ENCODE data around the gene LNX2.

The LNX2 gene

GRCh38 chr13:27607125-27607524, 13.2 kb downstream of the LNX2 start:
- Histone ChIP-seq H3K9ac (ENCODE audit: low read length) (no peak overlapping the region), H3K27ac (ENCODE audit: low read depth, low read length) (0 out of 2 replicates have a peak overlapping the region, but pooled peaks have one; percentile 9), H3K4me1 (ENCODE audit: control insufficient read depth, insufficient read depth, low read length) (peaks cover 10% of the 10 kb centered on the region), H3K36me3 (ENCODE audit: control insufficient read depth, insufficient read depth, low read length) (no peaks in the 10 kb centered on the region), H3K27me3 (ENCODE audit: control insufficient read depth, insufficient read depth, low read length) (no peaks in the 10 kb centered on the region), H3K9me3 (ENCODE audit: control insufficient read depth, insufficient read depth, low read depth, low read length) (no peaks in the 10 kb centered on the region), H3K4me3 (ENCODE audit: low read depth, low read length) (no peak overlapping the region)

GRCh38 chr13:27605610-27606200, 14.6 kb downstream of the LNX2 start:
- H3K4me3 ChIP-seq (ENCODE audit: low read depth, low read length) = no peak overlapping the region
- no peak overlapping the region for H3K27ac ChIP-seq (ENCODE audit: low read depth, low read length)

DNA sequence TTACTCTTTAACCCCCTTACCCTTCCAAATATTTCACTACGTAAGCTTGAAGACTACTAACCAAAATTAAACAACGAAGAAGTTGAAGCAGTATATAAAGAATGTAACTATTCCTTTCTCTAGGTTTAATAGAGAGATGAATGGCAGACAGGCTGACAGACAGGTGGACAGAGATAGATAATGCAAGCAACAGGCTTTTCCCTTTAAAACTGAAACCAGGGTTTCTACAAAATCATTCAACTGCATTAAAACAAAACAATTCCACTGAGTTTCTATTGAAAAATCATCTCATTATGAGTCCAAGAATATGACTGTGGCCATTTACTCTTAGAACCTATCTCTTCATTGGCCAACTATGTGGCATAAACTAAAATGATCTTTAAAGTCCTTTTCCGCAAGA, 15.2 kb downstream of the LNX2 start:
- H3K9me3 ChIP-seq (ENCODE audit: control insufficient read depth, insufficient read depth, low read depth, low read length) = no peaks in the 10 kb centered on the region
- no peak overlapping the region for H3K27ac ChIP-seq (ENCODE audit: low read depth, low read length)
- peaks cover 22% of the 10 kb centered on the region for H3K4me1 ChIP-seq (ENCODE audit: control insufficient read depth, insufficient read depth, low read length)
- no peaks in the 10 kb centered on the region for H3K27me3 ChIP-seq (ENCODE audit: control insufficient read depth, insufficient read depth, low read length)
- H3K4me3 ChIP-seq (ENCODE audit: low read depth, low read length) = no peak overlapping the region
- no peaks in the 10 kb centered on the region for H3K36me3 ChIP-seq (ENCODE audit: control insufficient read depth, insufficient read depth, low read length)
- H3K9ac ChIP-seq (ENCODE audit: low read length) = no peak overlapping the region

More at GRCh38 chr13:27605610-27606200, 14.6 kb downstream of the LNX2 start:
- Histone ChIP-seq H3K36me3 (ENCODE audit: control insufficient read depth, insufficient read depth, low read length) (no peaks in the 10 kb centered on the region), H3K9me3 (ENCODE audit: control insufficient read depth, insufficient read depth, low read depth, low read length) (no peaks in the 10 kb centered on the region), H3K4me1 (ENCODE audit: control insufficient read depth, insufficient read depth, low read length) (peaks cover 16% of the 10 kb centered on the region), H3K9ac (ENCODE audit: low read length) (no peak overlapping the region), H3K27me3 (ENCODE audit: control insufficient read depth, insufficient read depth, low read length) (no peaks in the 10 kb centered on the region)

GRCh38 chr13:27601803-27602202, 18.5 kb downstream of the LNX2 start:
- no peak overlapping the region for H3K27ac ChIP-seq (ENCODE audit: low read depth, low read length)
- no peaks in the 10 kb centered on the region for H3K36me3 ChIP-seq (ENCODE audit: control insufficient read depth, insufficient read depth, low read length)
- H3K9me3 ChIP-seq (ENCODE audit: control insufficient read depth, insufficient read depth, low read depth, low read length) = no peaks in the 10 kb centered on the region
- no peaks in the 10 kb centered on the region for H3K27me3 ChIP-seq (ENCODE audit: control insufficient read depth, insufficient read depth, low read length)
- peaks cover 27% of the 10 kb centered on the region for H3K4me1 ChIP-seq (ENCODE audit: control insufficient read depth, insufficient read depth, low read length)
- H3K9ac ChIP-seq (ENCODE audit: low read length) = no peak overlapping the region
- H3K4me3 ChIP-seq (ENCODE audit: low read depth, low read length) = no peak overlapping the region

DNA sequence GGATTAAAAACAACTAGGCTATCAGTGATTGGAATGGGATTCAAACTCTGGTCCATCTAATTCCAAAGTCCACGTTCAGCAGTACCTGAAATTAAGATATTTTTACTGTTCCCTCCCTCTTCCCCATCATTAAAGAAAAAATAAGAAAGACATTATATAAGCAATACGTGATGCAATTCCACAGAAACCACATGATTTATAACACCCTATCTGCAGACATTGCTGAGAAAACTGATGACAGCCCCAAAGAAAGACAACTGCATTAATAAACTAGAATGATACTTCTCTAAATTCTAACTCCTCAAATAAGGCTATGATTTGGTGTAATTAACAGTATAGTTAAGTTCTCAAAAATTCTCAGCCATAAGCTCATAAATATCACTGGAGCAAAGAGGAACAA, 19.1 kb downstream of the LNX2 start:
- no peaks in the 10 kb centered on the region for H3K36me3 ChIP-seq (ENCODE audit: control insufficient read depth, insufficient read depth, low read length)
- H3K27me3 ChIP-seq (ENCODE audit: control insufficient read depth, insufficient read depth, low read length) = no peaks in the 10 kb centered on the region
- no peak overlapping the region for H3K9ac ChIP-seq (ENCODE audit: low read length)
- H3K4me3 ChIP-seq (ENCODE audit: low read depth, low read length) = no peak overlapping the region
- peaks cover 30% of the 10 kb centered on the region for H3K4me1 ChIP-seq (ENCODE audit: control insufficient read depth, insufficient read depth, low read length)
- no peaks in the 10 kb centered on the region for H3K9me3 ChIP-seq (ENCODE audit: control insufficient read depth, insufficient read depth, low read depth, low read length)
- H3K27ac ChIP-seq (ENCODE audit: low read depth, low read length) = no peak overlapping the region

DNA sequence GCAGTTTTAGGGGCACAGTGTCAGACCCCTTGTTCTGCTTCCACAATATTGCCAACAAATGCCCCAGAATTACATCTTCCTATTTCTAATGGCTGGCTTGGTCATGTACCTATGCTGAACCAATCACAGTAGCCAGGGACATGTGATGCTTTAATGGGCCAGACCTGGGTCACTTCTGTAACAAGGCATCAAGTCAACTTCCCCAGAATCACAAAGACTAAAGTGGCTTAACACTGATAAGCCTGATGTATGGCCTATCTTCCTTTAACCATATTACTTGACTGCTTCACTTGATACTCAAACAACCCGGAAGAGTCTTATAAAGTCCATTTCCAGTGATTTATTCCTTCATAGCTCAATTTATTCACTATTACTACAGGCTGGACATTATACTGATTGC, 19.6 kb downstream of the LNX2 start:
- Histone ChIP-seq H3K27me3 (ENCODE audit: control insufficient read depth, insufficient read depth, low read length) (no peaks in the 10 kb centered on the region), H3K27ac (ENCODE audit: low read depth, low read length) (no peak overlapping the region), H3K9ac (ENCODE audit: low read length) (no peak overlapping the region), H3K4me3 (ENCODE audit: low read depth, low read length) (no peak overlapping the region), H3K36me3 (ENCODE audit: control insufficient read depth, insufficient read depth, low read length) (no peaks in the 10 kb centered on the region), H3K4me1 (ENCODE audit: control insufficient read depth, insufficient read depth, low read length) (peaks cover 30% of the 10 kb centered on the region), H3K9me3 (ENCODE audit: control insufficient read depth, insufficient read depth, low read depth, low read length) (no peaks in the 10 kb centered on the region)

GRCh38 chr13:27599845-27600553, 20.3 kb downstream of the LNX2 start:
- H3K36me3 ChIP-seq (ENCODE audit: control insufficient read depth, insufficient read depth, low read length) = no peaks in the 10 kb centered on the region
- no peaks in the 10 kb centered on the region for H3K9me3 ChIP-seq (ENCODE audit: control insufficient read depth, insufficient read depth, low read depth, low read length)
- H3K27ac ChIP-seq (ENCODE audit: low read depth, low read length) = no peak overlapping the region
- H3K9ac ChIP-seq (ENCODE audit: low read length) = no peak overlapping the region
- no peaks in the 10 kb centered on the region for H3K27me3 ChIP-seq (ENCODE audit: control insufficient read depth, insufficient read depth, low read length)
- peaks cover 34% of the 10 kb centered on the region for H3K4me1 ChIP-seq (ENCODE audit: control insufficient read depth, insufficient read depth, low read length)
- H3K4me3 ChIP-seq (ENCODE audit: low read depth, low read length) = no peak overlapping the region

GRCh38 chr13:27599096-27599495, 21.2 kb downstream of the LNX2 start:
- Histone ChIP-seq H3K36me3 (ENCODE audit: control insufficient read depth, insufficient read depth, low read length) (no peaks in the 10 kb centered on the region), H3K9ac (ENCODE audit: low read length) (no peak overlapping the region), H3K4me1 (ENCODE audit: control insufficient read depth, insufficient read depth, low read length) (peaks cover 34% of the 10 kb centered on the region), H3K27ac (ENCODE audit: low read depth, low read length) (no peak overlapping the region), H3K9me3 (ENCODE audit: control insufficient read depth, insufficient read depth, low read depth, low read length) (no peaks in the 10 kb centered on the region), H3K27me3 (ENCODE audit: control insufficient read depth, insufficient read depth, low read length) (no peaks in the 10 kb centered on the region), H3K4me3 (ENCODE audit: low read depth, low read length) (no peak overlapping the region)

GRCh38 chr13:27595055-27595811, 25.1 kb downstream of the LNX2 start:
- no peak overlapping the region for H3K27ac ChIP-seq (ENCODE audit: low read depth, low read length)
- no peaks in the 10 kb centered on the region for H3K27me3 ChIP-seq (ENCODE audit: control insufficient read depth, insufficient read depth, low read length)
- no peaks in the 10 kb centered on the region for H3K9me3 ChIP-seq (ENCODE audit: control insufficient read depth, insufficient read depth, low read depth, low read length)
- H3K9ac ChIP-seq (ENCODE audit: low read length) = no peak overlapping the region
- peaks cover 23% of the 10 kb centered on the region for H3K4me1 ChIP-seq (ENCODE audit: control insufficient read depth, insufficient read depth, low read length)
- H3K36me3 ChIP-seq (ENCODE audit: control insufficient read depth, insufficient read depth, low read length) = no peaks in the 10 kb centered on the region
- H3K4me3 ChIP-seq (ENCODE audit: low read depth, low read length) = no peak overlapping the region

- Histone ChIP-seq H3K4me3 (ENCODE audit: low read depth, low read length) (no peak overlapping the region), H3K9ac (ENCODE audit: low read length) (no peak overlapping the region), H3K27ac (ENCODE audit: low read depth, low read length) (no peak overlapping the region), H3K36me3 (ENCODE audit: control insufficient read depth, insufficient read depth, low read length) (no peaks in the 10 kb centered on the region), H3K9me3 (ENCODE audit: control insufficient read depth, insufficient read depth, low read depth, low read length) (no peaks in the 10 kb centered on the region), H3K4me1 (ENCODE audit: control insufficient read depth, insufficient read depth, low read length) (peaks cover 11% of the 10 kb centered on the region; the same call in 1 of the 2 replicates), H3K27me3 (ENCODE audit: control insufficient read depth, insufficient read depth, low read length) (no peaks in the 10 kb centered on the region)
Measured at GRCh38 chr13:27593267-27593666, 27.1 kb downstream of the LNX2 start.

GRCh38 chr13:27592865-27593264, 27.5 kb downstream of the LNX2 start:
- Histone ChIP-seq H3K27me3 (ENCODE audit: control insufficient read depth, insufficient read depth, low read length) (no peaks in the 10 kb centered on the region), H3K4me3 (ENCODE audit: low read depth, low read length) (no peak overlapping the region), H3K4me1 (ENCODE audit: control insufficient read depth, insufficient read depth, low read length) (peaks cover 11% of the 10 kb centered on the region; the same call in 1 of the 2 replicates), H3K27ac (ENCODE audit: low read depth, low read length) (no peak overlapping the region), H3K36me3 (ENCODE audit: control insufficient read depth, insufficient read depth, low read length) (no peaks in the 10 kb centered on the region), H3K9me3 (ENCODE audit: control insufficient read depth, insufficient read depth, low read depth, low read length) (no peaks in the 10 kb centered on the region), H3K9ac (ENCODE audit: low read length) (no peak overlapping the region)

Data from HUES6 (cell line).